Jurkat, Clone E6-1 (cell line): ENCODE results near the gene TFCP2.
"Not testable (repeated sequence)": the region's sequence is repeated elsewhere in the genome, so short reads cannot be mapped to it uniquely, and the experiment has no call there.

ENCODE experiments used
- DNase-seq: peaks from one replicate; pipeline ENCODE4 v3.0.0-alpha.2; 2011; ENCODE audit warnings: low read depth, low spot score
- H3K4me3 ChIP-seq: 2 replicates; pipeline ENCODE4 v1.5.1; 2011; ENCODE audit warnings: mild to moderate bottlenecking, low read length, control low read depth, moderate library complexity

Gene TFCP2

DNA sequence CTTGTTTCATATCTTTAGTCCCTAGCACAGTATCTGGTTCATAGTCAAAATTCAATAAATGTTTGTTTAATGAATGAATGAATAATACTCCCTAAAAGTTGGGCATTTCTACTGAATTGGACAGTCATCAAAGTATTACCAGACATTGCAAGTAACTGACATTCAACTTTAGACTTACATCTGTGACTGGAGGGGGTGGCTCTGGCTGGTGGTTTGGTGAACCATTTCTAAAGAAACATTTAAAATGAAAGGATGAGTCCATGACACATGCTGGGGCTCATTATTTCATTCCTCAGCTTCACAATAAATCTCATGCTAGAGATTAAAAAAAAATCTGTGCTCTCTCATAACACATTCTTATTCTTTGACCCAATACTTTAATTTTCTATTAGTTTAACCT lies 69.0 kb downstream of the TFCP2 start:
- DNase-seq, result no peak
- no peak overlapping the region for H3K4me3 ChIP-seq

DNA sequence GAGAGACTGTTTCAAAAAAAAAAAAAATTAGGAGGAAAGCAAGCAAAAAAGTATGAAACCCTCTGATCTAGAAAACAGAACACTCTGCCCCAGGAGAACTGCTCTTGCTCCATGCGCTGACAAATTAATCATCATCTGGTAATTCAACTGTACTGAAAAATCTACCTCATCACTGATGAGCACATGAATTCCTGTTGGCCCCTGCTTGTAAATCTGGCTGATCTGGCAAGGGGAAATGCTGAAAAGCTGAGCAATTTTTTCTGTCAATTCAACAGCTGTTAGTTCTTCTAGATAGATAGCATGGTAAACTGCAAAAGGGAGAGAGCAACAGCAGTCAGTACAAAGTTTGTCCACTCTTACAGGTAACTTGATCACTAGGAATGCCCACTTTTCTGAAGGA lies 74.3 kb downstream of the TFCP2 start:
- DNase-seq, result no peak
- no peak overlapping the region for H3K4me3 ChIP-seq

DNA sequence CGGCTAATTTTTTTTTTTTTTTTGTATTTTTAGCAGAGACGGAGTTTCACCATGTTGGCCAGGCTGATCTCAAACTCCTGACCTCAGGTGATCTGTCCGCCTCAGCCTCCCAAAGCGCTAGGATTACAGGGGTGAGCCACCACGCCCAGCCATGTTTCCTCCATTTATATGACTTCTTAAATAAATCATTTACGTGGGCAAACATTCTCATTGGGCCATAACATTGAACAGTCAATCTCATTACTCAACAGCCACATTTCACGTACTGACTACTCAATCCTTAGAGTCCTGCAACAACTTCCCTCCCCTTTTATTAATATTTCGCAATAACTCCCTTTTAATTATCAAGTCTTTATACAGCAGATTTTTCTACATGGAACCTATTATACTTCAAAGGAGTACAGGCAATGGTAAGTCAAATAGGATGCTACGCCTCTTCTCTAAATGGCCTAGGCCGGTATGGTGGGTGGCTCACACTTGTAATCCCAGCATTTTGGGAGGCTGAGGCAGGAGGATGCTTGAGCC lies 82.2 kb downstream of the TFCP2 start:
- DNase-seq, result no peak
- no peak overlapping the region for H3K4me3 ChIP-seq

DNA sequence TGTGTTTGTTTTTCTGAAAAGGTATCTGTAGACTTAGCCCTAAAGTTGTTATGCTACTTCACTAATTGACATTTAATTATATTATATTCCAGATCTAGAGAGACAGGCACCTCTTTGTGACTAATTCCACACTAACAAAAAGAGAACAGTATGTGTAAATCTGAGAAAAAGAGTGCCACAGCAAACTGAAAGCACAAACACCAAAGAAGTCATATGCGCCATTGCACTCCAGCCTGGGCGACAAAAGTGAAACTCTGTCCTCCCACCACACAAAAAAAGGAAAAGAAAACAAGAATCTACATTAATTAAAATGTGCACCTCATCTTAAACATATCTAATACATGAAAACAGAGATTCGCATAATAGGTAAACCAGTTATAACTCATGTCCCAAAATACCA lies 85.1 kb downstream of the TFCP2 start:
- H3K4me3 ChIP-seq, result no peak overlapping the region
- DNase-seq, result no peak

DNA sequence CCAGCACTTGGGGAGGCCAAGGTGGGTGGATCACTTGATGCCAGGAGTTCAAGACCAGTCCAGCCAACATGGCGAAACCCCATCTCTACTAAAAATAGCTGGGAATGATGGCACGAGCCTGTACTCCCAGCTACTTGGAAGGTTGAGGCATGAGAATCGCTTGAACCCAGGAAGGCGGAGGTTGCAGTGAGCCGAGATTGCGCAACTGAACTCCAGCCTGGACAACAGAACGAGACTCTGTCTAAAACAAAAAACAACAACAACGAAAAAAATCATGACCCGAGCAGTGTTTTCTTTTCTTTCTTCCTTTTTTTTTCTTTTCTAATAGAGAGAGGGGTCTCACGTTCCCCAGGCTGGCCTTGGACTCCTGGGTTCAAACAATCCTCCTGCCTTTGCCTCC lies 86.0 kb downstream of the TFCP2 start:
- DNase-seq, result no peak
- no peak overlapping the region for H3K4me3 ChIP-seq

DNA sequence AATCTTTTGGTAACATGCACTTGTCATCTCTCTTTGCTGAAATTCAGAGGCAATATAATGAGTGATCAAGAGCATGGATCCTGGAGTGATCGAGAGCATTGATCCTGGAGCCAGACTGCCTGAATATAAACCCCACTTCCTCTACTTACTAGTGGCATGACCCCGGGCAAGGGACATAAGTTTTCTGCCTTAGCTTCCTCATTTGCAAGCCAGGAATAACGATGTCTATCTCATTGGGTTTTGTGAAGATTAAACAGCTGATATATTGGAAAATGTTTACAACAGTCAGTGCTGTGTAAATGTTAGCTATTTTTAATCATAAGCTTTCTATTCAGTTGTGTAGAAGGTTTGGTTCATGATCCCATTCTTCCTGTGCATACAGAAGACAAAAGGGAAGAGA lies 87.2 kb downstream of the TFCP2 start:
- no peak for DNase-seq
- H3K4me3 ChIP-seq, result no peak overlapping the region

DNA sequence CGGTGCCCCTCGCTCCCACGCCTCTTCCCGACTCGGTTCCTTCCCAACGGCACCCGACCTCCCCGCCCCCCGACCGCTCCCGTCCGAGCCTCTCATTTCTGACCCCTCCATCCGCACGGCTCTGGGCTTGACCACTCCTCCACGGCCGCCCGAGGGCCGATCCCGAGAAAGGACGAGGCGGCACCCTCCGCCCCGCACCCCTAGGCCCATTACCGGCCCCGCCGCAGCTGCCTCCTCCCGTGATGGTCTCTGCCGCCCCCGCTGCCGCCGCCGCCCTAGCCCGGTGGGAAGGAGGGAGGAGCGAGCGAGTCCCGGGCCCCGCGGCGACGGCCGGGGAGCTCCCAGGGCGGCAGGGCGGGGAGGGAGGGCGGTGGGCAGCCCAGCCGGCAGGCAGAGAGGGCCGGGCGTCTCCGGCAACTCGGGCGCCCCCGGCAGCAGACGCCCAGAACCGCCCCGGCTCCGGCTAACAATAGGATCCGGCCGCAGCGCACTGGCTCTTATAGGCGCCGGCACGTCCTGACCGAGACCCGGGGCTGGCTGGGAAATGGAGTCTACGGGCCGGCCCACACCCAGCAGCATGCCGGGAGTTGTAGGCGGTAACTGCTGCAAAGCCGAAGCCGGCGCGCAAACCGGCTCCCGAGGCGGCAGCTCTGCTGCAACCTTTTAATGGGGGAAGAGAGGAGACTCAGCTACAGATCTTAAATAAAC lies 89.7 kb downstream of the TFCP2 start, which contains the start of gene CSRNP2:
CSRNP2 (minus strand) TSS at position 471 of the 708 bp plus-strand sequence. CDS start 7,035 bp downstream, outside the sequence.
- H3K4me3 ChIP-seq, result peak within 1 kb of the TSS; percentile 71
- peak; percentile 93 for DNase-seq

DNA sequence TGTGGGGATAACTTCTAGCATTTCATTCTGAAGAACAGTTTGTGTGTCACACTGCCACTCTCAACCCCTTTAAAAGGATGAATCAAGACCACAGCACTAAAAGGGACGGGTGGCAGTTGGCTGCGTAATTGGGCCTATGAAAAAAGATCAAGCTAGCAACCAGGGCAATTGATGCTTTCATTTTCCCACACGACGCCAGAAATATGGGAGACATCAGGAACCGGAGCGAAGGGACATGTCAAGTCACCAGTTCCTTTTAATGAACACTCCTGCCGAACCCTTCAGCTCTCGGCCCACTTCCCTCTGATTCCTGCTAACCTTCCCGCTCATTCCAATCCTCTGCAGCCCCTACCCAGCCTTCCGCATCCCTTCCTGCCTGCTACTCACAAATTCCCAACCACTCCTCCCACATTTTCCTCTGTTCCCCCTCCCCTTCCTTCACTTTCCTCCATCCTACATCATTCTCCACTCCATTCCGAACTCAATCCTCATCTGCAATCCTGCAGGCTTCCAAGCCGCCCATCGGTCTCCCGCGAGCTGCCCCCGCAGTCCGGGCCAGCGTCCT lies 90.3 kb downstream of the TFCP2 start:
- DNase-seq, result peak; percentile 49
- peak overlapping the region; percentile 71 for H3K4me3 ChIP-seq

DNA sequence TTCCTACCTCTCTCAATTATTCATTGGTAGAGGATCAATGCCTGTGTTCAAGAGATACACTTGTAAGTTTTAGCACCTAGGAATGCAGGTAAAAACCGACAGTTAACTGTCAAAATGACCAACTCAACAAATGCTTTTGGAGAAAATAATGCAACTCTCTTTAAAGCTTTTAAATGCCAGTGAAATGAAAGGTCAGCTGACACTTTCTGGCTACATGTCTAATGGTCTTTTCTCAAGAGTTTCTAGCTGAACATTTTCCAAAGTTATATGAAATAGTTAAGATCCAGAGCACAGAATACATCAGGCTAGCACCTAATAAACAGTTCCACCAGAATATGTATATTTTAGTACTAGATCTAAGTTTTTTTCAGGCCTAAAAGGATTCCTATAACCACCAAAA lies 91.5 kb downstream of the TFCP2 start:
- no peak overlapping the region for H3K4me3 ChIP-seq
- DNase-seq, result no peak

DNA sequence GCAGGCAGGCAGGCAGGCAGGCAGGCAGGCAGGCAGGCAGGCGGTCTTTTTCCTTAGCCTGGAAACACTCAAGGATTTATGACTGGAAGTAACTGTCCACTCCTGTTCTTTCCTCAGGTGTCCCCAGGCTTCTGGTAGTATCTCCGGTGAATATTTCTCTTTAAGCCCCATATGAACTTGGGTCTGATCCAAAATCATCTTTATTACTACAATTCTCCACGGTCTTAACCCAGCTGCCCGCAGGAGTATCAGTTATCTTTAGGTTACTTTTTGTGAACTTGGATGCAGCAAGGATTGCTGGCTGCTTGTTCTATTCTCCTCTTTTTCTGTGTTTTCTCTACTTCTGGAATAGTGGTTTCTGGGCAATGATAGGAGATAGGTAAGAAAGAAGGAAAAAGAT lies 92.8 kb downstream of the TFCP2 start:
- DNase-seq, result no peak
- no peak overlapping the region for H3K4me3 ChIP-seq

DNA sequence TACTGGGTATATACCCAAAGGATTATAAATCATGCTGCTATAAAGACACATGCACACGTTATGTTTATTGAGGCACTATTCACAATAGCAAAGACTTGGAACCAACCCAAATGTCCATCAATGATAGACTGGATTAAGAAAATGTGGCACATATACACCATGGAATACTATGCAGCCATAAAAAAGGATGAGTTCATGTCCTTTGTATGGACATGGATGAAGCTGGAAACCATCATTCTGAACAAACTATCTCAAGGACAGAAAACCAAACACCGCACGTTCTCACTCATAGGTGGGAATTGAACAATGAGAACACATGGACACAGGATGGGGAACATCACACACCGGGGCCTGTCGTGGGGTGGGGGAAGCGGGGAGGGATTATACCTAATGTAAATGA lies 94.1 kb downstream of the TFCP2 start:
- not testable (repeated sequence) for DNase-seq, H3K4me3 ChIP-seq

DNA sequence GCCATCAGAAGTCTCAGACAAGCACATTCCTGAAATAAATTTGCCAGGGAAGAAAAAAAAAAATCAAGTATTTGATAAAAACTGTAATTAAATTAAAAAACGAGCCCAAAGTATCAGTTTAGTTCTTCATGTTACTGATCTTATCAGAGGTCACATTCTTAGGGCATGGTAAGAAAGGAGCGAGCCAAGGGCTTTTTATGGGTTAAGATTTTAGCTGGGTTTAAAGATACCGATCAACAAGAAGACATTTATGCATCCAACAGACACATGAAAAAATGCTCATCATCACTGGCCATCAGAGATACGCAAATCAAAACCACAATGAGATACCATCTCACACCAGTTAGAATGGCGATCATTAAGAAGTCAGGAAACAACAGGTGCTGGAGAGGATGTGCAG lies 94.6 kb downstream of the TFCP2 start:
- H3K4me3 ChIP-seq, result not testable (repeated sequence)
- peak; percentile 21 for DNase-seq

DNA sequence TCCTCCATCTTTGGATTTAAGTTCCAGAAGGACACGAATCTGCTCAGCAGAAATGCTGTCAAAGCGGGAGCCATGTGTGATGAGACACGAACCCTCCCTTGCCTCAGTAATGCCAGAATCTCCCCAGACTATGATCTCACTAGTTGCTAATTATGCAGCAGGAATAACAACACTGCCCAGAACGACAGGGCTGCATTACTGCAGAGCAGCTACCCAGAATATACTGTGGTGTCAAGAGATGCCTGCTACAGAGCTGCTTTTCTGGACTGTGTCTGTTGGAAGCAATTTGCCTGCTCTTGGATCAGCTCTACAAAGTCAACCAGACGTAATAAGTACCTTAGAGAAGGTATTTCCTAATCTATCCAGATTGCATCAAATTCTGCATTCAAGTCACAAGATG lies 95.0 kb downstream of the TFCP2 start:
- H3K4me3 ChIP-seq, result no peak overlapping the region
- no peak for DNase-seq

DNA sequence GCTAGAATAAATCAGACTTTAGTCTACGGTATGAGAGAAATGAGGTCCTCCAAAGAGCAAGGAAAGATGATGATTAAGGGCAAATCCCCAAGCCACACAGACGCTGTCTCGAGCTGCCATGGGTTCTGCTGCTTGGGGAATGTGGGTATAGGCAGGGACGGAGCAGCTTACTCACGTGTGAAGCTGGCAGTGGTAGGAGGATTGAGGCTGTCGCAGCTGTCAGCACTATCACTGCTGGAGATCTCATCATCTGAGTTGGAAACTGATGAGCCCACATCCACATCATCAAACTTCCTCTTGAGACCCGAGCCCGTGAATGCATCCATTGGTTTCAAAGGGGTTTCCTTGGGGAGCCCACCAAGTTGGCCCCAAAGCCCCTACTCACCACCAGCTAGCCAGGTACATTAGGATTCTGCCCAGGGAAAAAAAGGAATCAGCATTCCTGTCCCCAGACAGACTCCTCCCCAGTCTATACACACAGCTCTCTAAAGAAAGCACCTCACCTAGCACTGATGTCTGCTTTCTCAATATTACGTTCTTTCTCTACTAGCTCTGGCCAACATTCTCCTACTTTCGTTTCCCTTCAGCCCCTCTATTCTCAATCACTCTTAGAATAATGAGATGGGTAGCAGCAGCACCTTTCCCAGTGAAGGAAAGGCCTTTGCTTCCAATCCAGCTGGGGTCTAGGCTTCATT lies 96.6 kb downstream of the TFCP2 start:
- no peak overlapping the region for H3K4me3 ChIP-seq
- peak; percentile 77 for DNase-seq

DNA sequence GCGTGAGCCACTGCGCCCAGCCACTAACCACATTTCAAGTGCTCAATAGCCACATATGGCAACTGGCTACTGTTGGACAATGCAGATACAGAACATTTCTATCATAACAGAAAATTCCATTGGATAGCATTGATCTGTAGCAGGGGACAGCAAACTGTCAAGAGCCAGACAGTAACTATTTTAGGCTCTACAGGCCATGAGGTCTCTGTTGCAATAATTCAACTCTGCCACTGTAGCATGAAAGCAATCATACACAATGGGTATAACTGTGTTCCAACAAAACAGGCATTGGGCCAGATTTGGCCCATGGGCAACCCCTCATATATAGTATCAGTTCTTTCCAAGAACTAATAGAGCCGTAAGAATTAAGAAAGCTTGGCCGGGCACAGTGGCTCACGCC lies 97.5 kb downstream of the TFCP2 start:
- no peak overlapping the region for H3K4me3 ChIP-seq
- no peak for DNase-seq

DNA sequence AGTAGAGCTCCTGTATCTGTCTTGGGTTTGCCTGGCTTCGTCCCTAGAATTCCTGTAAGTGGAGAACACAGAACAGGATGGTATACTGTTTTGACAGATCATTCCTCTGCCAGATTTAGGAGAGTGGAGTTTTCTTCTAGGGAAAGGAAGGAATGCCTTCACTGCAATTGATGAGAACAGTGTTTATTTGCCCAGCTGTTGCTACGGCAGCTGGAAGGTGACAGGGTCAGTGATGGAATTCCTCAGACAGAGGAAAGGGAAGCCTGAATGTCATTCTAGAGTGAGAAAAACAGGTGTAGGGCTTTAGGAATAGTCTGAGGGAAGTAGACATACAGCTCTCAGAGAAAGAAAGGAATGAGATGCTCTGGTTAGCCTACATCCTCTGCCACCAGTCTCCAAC lies 101.3 kb downstream of the TFCP2 start:
- H3K4me3 ChIP-seq, result no peak overlapping the region
- DNase-seq, result no peak

DNA sequence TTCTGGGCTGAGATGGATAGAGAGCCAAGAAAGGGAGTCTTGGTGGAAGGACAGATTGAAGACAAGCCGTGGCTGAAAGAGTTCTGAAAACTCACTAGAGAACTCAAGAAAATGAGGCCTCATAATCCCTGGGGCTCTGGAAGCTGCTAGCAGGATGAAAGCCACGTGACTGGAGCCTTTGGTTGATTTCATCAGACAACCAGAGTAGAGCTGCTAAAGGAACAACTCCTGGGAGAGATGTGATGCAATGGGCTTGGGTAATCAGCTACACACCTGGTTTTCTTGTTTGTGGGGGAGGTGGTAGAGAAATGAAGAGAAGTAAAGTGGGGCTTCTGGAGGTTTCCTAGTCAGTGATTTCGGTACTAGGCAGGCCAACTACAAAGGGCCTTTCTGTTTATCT lies 102.9 kb downstream of the TFCP2 start:
- DNase-seq, result peak; percentile 51
- no peak overlapping the region for H3K4me3 ChIP-seq

DNA sequence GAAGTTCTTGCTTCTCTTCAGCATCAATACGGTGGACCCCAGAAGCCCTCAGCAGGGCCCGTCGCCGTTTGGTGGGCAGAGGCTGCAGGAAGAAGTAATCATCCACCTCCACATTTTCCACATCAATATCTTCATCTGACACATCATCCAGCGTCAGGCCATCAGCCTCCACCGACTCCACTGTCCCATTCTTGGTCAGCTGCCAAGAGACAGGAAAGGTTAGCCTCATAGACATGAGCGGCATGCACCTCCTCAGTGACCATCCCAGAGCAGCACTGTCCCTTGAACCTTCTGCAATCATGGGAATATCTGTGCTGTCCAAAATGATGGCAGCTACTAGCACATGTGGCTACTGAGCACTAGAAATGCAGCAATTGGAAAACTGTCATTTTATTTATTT lies 105.2 kb downstream of the TFCP2 start:
- no peak for DNase-seq
- H3K4me3 ChIP-seq, result no peak overlapping the region

DNA sequence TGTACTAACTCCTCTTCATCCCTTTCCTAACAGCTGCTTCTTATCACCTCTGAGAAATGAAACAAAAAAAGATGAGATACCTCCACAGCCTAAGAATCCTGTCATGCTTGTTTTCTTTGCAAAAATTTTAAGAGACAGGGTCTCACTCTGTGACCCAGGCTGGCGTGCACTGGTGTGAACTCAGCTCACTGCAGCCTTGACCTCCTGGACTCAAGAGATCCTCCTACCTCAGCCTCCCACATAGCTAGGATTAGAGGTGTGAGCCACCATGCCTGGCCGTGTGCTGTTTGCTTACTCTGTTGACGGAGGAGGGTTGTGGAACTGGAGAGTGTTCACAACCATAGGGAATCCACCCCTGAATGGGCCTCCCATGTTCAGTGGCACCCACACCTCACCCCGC lies 105.7 kb downstream of the TFCP2 start:
- no peak overlapping the region for H3K4me3 ChIP-seq
- no peak for DNase-seq

DNA sequence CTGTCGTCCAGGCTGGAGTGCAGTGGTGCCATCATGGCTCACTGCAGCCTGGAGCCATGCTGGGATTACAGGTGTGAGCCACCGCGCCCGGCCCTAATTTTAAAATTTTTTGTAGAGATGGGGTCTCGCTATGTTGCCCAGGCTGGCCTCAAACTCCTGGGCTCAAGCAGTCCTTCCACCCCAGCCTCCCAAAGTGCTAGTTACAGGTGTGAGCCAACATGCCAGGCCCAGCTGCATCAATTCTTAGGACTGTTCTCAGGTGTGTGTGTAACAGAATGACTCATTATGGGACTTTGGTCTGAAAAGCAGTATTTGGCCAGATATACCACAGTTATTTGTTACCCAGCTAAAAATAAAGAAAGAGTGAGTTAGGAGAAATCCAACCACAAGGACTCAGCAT lies 107.4 kb downstream of the TFCP2 start:
- no peak for DNase-seq
- no peak overlapping the region for H3K4me3 ChIP-seq
